NCI-H226 (cell line): ENCODE data around the gene F10.
"Not testable (repeated sequence)": the region's sequence is repeated elsewhere in the genome, so short reads cannot be mapped to it uniquely, and the experiment has no call there.

ENCODE experiments used
- DNase-seq: peaks from one replicate; pipeline ENCODE4 v3.0.0-alpha.2; 2015

F10 gene

GRCh38 chr13:113102727-113103126, 19.9 kb upstream of the F10 start:
- DNase-seq, result no peak

DNA sequence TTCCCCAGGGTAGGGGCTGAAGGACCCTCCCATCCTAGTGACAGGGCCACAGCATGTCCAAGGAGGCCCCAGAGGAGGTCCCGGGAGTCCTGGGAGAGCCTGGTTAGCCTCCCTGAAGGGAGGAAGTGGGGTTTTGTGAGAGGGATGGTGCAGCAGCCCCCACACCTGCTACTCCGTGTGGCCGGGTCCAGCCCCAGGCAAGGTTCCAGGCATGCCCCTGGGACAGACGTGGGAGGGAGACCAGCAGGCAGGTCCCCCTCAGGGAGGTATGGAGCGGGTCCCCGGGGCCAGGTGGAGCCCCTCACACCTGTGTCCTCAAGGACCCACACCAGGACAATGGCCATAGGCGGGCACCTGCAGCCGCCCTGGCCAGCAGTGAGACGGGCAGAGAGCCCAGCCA, 19.0 kb upstream of the F10 start:
- no peak for DNase-seq

DNA sequence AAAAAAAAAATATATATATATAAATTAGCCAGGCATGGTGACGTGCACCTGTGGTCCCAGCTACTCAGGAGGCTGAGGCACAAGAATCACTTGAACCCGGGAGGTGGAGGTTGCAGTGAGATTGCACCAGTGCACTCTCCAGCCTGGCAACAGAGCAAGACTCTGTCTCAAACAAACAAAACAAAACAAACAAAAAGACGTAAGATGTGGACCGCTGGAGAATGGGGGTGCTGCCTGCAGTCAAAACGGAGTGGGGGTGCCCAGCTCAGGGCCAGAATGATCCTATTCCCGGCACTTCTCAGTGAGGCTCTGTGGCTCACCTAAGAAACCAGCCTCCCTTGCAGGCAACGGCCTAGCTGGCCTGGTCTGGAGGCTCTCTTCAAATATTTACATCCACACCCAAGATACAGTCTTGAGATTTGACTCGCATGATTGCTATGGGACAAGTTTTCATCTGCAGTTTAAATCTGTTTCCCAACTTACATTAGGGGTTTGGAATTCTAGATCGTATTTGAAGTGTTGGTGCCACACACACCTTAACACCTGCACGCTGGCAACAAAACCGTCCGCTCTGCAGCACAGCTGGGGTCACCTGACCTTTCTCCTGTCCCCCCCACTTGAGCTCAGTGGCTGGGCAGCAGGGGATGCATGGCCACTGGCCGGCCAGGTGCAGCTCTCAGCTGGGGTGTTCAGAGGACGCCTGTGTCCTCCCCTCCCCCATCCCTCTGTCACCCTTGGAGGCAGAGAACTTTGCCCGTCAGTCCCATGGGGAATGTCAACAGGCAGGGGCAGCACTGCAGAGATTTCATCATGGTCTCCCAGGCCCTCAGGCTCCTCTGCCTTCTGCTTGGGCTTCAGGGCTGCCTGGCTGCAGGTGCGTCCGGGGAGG, 17.3 kb upstream of the F10 start, which contains the start of gene F7:
Gene F7, plus strand, starts transcription at position 760 of the 889 bp plus-strand sequence. Its CDS starts 51 bp downstream, at position 811.
- no peak for DNase-seq

DNA sequence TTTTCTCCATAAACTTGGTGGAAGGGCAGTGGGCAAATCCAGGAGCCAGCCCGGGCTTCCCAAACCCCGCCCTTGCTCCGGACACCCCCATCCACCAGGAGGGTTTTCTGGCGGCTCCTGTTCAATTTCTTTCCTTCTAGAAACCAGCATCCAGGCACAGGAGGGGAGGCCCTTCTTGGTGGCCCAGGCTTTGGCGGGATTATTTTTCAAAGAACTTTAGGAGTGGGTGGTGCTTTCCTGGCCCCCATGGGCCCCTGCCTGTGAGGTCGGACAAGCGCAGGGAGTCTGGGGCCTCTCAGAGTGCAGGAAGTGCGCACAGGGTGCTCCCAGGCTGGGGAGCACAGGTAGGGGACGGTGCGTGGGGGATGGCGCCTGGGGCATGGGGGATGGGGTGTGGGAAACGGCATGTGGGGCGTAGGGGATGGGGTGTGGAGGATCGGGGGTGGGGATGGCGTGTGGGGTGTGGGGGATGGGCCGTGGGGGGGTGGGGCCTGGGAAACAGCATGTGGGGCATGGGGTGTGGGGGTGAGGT, 16.6 kb upstream of the F10 start:
- DNase-seq, result no peak

GRCh38 chr13:113106711-113107351, 15.8 kb upstream of the F10 start:
- DNase-seq, result no peak

DNA sequence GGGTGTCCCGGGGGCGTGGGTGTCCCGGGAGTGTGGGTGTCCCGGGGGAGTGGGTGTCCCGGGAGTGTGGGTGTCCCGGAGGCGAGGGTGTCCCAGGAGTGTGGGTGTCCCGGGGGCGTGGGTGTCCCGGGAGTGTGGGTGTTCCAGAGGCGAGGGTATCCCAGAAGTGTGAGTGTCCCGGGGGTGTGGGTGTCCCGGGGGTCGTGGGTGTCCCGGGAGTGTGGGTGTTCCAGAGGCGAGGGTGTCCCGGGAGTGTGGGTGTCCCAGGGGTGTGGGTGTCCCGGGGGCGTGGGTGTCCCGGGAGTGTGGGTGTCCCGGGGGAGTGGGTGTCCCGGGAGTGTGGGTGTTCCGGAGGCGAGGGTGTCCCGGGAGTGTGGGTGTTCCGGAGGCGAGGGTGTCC, 14.1 kb upstream of the F10 start:
- DNase-seq, result not testable (repeated sequence)

GRCh38 chr13:113109151-113110047, 13.2 kb upstream of the F10 start:
- no peak for DNase-seq

DNA sequence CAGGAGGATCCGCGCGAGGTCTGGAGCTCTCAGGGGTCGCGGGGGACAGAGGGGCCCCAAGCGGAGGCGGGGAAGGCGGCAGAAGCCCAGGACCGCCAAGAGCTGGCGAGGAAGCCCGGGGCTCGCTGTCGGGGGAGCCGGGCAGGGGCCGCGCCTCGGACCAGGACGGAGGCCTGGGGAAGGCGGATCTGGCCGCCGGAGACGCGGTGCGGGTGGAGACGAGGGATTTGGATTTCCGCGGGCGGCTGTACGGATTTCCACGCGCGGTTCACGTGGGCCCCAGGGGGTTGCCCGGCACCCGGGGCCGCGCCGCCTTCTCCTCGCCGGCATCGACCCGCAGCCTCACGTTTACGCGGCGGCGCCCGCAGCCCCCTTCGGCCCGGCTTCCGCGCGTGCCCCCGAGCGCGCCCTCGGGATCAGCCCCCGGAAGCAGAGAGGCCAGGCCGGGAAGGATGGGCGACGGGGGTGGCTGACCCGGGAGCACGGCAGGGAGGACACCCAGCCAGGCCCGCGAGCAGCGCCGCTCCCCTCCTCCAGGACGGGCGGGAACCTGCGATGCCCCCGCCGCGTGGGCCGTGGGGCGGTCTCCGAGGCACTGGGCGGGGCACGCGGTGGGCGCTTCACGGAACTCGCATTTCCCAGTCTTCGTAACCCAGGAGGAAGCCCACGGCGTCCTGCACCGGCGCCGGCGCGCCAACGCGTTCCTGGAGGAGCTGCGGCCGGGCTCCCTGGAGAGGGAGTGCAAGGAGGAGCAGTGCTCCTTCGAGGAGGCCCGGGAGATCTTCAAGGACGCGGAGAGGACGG, 12.3 kb upstream of the F10 start:
- no peak for DNase-seq

DNA sequence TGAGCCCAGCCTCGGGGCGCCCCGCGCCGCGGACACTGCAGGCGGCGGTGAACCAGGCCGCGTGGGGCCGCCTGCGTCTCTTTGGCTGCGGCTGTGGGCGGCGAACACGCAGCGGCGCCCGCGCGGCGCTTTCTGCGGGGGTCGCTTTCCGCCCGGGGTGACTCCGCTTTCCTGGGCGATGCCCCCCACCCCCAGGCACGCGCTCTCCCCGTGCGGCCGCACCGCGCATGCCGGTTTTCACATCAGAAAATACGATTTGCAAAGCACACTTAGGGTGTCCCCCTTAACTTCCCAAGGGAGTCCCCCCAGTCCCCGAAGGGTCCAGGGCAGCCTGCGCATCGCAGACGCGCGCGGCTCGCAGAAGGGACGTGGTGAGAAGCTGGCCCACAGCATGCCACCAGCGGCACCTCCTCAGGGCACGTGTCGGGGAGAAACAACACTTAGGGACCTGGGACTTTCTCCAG, 11.7 kb upstream of the F10 start:
- no peak for DNase-seq

GRCh38 chr13:113111821-113112220, 10.8 kb upstream of the F10 start:
- not testable (repeated sequence) for DNase-seq

- DNase-seq, result not testable (repeated sequence)
These were observed 10.1 kb upstream of the F10 start for GRCh38 chr13:113112475-113112874.

DNA sequence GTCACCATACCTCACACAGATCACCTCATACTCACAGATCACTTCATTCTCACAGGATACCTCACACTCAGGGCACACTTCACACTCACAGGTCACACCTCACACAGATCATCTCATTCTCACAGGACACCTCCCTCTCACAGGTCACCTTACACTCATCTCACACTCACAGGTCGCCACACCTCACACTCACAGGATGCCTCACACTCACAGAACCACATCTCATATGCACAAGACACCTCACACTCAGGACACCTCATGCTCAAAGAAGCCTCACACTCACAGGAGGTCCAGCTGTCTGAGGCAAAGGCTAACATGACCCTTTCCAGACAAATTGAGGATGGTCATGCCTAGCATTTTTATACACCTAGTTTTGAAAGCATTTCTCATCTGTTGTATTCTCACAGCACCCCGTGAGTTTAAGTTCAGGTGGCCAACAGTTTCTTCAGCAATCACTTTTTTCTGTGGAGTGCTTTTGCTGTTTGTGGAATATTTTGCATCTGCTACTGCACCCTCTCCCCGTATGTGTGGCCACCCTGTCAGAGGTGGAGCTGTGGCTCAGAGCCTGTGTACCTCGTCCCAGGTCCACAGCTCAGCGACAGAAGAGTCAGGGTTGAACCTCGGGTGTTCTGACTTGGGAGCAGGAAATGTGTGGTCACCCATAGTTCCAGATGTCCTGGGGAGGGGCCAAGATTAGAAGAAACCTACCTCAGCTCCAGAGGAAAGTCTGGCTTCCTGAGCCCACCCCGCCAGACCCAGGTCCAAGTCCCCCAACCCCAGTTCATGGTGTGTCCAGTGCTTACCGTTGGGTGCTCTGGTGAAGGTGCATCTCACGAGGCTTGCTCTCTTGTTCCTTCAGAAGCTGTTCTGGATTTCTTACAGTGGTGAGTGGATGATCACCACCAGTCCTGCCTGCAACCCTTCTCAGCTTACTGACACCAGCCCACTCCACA, 9.4 kb upstream of the F10 start:
- DNase-seq, result no peak

DNA sequence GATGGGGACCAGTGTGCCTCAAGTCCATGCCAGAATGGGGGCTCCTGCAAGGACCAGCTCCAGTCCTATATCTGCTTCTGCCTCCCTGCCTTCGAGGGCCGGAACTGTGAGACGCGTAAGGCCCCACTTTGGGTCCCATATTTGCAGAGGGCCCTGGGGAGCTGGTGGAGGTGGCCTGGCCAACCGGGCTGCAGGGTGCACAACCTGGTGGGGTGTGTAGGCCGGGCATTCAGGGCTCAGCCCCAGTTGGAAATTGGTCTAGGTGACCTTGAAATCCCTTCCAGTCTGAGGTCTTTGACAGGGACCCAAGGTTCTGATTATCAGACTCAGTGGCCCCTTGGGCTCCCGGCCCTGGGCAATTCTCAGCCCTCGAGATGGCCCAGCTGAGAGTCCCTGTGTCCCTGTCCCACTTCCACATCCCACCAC, 8.7 kb upstream of the F10 start:
- DNase-seq, result no peak

GRCh38 chr13:113114511-113115362, 7.9 kb upstream of the F10 start:
- DNase-seq, result no peak

- no peak for DNase-seq
These were observed 7.0 kb upstream of the F10 start for GRCh38 chr13:113115363-113116205.

DNA sequence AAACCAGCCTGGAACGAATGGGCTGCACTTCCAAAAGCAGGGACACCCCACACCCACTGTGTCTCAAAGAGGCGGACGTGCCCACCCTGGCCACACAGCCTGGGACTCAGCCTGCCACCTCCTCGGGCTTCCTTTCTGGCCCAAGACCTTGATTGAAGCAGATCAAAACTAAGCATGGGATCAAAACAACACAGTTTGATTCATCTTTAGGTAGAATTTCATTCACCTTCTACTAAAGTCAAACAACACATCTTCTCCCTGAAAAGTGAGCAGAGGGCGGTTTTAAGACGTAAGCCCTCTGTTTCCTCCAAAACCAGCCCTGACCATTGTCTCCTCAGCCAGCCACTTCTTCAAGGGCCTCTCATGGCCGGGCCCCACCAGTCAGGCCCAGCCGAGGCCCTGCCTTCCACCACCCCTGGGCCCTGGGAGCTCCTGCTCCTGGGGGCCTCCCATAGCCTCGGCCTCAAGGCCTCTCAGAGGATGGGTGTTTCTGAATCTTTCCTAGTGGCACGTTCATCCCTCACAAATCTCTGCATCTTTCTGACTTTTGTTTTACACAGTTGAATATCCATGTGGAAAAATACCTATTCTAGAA, 6.3 kb upstream of the F10 start:
- DNase-seq, result no peak

DNA sequence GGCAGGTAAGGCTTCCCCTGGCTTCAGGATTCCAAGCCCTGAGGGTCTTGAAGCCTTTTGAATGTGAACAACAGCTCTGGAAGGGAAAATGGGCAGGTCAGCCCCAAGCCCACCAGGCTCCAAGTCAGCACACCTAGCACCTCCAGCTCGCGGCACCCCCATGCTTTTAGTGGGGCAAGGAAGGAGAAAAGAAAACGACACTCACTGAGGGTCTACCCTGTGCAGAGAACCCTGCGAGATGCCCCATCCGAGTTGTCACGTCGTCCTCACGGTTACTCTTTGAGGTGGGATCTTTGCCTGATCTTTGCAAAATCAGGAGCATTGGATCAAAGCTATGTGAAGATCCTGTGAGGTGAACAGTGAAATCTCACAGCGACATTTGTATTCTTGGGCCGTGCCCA, 5.7 kb upstream of the F10 start:
- no peak for DNase-seq

DNA sequence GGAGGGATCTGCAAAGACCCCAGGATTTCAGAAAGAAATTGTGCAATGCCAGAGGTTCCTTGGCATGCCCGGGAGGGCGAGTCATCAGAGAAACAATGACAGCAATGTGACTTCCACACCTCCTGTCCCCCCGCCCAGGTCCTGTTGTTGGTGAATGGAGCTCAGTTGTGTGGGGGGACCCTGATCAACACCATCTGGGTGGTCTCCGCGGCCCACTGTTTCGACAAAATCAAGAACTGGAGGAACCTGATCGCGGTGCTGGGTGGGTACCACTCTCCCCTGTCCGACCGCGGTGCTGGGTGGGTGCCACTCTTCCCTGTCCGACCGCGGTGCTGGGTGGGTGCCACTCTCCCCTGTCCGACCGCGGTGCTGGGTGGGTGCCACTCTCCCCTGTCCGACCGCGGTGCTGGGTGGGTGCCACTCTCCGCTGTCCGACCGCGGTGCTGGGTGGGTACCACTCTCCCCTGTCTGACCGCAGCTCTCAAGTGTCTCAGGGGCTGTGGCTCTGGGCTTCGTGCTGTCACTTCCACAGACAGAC, 5.2 kb upstream of the F10 start:
- DNase-seq, result no peak
